ENCODE measurements around the gene ITGB5.

DNA sequence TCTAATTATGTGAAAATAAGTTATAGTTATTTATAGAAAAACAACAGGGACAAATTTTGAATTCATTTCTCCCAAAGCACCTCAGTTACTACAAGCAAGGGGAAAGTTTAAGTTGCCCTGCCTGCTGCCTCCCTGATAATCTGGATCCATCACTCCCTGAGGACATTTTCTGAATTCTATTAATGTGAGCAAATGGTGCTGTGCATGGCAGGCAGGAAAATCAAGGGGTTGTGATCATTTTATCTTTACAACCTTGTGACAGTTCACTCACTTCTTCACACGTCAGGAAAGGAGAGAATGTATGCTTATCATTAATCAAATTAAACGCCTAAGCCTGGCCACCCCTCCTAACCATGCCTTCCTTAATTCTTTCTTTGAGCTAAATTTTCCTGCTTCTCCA lies 39.3 kb downstream of the ITGB5 start:
- TF ChIP-seq, protein P1, sequence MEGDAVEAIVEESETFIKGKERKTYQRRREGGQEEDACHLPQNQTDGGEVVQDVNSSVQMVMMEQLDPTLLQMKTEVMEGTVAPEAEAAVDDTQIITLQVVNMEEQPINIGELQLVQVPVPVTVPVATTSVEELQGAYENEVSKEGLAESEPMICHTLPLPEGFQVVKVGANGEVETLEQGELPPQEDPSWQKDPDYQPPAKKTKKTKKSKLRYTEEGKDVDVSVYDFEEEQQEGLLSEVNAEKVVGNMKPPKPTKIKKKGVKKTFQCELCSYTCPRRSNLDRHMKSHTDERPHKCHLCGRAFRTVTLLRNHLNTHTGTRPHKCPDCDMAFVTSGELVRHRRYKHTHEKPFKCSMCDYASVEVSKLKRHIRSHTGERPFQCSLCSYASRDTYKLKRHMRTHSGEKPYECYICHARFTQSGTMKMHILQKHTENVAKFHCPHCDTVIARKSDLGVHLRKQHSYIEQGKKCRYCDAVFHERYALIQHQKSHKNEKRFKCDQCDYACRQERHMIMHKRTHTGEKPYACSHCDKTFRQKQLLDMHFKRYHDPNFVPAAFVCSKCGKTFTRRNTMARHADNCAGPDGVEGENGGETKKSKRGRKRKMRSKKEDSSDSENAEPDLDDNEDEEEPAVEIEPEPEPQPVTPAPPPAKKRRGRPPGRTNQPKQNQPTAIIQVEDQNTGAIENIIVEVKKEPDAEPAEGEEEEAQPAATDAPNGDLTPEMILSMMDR (IDR thresholded peaks at IDR 0.05): no peak
- TF ChIP-seq POLR2A (IDR thresholded peaks at IDR 0.05): no peak
